Kidney glomerular epithelial cell (primary cell): ENCODE measurements around the gene PSORS1C1.
A peak's percentile ranks its signal among the peaks of the same experiment; 100 is the strongest.

Experiments used
- DNase-seq: peaks from one replicate; lab custom pipeline; 2025; lab: John Stamatoyannopoulos, UW

The PSORS1C1 gene

DNA sequence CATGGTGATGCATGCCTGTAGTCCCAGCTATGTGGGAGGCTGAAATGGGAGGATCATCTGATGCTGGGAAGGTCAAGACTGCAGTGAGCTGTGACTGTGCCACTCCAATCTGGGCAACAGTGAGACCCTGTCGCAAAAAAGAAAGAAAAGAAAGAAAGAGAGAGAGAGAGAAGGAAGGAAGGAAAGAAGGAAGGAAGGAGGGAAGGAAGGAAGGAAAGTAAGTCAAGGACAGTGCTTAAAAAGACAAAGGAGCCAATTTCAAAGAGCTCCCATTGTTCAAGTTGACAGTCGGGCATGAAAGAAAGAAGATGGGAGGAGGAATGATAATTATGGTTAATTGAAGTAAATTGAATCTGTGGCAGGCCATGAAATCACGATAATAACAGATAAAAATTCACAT lies 18.4 kb upstream of the PSORS1C1 start:
- no peak for DNase-seq

DNA sequence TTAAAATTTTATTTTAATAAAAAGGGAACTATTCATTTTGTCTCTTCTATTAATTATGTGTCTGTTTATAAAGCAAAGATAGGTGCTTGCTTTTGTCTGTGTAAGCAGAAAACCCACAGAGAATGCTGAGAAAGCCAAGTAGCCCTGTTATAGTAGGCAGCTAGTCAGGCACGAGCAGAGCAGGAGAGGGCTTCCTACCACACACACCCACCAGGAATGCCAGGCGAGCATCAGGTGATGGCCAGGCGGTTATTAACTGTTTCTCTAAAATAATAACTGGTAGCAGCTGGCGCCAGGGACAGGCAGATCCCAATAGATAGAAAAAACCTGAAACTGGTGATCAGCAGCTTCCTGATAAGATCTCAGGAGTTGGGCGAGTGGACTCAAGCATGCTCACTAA lies 17.9 kb upstream of the PSORS1C1 start:
- DNase-seq: no peak

DNA sequence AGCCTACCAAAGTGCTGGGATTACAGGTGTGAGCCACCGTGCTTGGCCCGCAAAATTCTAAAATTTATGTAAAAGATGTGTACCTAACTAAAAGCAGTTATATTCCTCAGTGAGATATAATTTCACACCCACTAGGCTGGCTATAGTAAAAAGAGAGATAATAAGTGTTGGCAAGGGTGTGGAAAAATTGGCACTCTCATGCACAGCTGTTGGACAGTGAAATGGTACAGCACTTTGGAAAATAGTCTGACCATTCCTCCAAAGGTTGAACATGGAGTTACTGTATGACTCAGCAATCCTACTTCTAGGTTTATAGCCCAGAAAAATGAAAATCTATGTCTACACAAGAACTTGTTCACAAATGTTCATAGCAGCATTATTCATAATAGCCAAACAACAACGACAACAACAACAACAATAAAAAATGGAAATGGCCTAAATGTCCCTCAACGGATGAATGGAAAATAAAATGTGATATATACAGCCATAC lies 16.1 kb upstream of the PSORS1C1 start:
- DNase-seq: no peak

DNA sequence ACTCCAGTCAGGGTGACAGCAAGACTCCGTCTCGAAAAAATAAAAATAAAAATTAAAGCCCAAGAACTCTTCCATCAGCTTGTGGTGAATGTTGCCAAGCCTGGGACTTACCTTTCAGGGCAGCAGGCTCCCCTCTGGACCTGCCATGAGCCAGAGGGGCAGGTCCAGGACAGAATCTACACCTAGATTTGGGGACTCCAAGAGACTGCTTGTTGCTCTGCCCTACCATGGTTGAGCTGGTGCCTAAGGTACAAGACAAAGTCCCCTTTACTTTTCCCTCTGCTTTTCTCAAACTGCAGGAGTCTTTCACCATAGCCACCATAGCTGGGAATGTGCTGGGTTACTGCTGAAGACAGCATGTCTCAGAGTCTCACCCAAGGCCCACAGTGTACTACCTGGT lies 11.5 kb upstream of the PSORS1C1 start:
- DNase-seq: no peak

DNA sequence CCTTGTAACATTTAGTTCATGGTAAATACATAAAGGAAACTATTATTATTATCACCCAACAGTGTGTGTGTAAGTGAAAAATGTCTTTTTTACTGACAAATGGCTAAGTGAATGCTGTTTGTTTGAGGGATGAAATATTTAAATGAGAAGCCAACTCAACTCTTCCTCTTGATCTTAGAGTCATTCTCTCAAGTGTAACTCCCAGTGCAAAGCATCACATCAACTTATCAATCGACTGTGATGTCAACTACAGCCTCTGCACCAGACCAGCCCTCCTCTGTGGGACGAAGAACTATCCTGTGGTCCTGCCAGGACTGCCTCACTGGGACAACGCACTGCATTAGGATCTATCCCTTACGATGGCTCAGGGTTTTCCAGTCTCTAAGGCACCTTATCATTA lies 7.5 kb upstream of the PSORS1C1 start:
- no peak for DNase-seq

DNA sequence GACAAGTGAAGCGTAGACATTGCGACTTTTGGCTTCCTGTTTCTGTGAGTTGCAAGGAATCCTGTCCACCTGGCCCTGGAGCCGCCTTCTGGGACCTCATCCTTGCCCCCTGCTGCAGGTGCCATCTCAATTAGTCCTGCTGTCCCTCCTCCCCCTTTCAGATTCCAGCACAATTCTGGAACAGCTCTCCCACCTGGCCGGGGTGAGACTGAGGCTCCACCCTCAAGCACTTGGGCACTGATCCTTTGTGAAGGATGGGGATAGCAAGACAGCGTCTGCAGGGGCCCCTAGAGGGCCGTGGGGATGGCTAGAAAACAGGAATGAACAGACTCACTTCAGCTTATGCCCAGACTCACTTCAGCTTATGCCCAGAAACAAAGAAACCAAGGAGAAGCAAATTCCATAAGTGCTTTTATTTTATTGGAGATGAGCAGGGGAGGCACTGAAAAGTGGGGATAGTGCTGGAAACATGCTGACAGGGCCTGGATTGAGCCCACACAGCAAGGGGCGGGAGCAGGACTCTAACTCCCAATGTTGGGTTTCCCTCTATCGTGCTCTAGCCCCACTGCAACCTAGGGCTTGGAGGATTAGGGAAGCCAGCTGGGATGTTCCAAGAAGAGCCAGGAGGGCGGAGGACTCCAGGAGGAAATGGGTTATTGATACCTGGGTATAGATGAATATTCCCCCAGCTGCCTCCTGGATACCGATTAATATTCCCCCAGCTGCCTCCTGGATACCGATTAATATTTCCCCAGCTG lies 3.6 kb upstream of the PSORS1C1 start:
- DNase-seq: no peak

DNA sequence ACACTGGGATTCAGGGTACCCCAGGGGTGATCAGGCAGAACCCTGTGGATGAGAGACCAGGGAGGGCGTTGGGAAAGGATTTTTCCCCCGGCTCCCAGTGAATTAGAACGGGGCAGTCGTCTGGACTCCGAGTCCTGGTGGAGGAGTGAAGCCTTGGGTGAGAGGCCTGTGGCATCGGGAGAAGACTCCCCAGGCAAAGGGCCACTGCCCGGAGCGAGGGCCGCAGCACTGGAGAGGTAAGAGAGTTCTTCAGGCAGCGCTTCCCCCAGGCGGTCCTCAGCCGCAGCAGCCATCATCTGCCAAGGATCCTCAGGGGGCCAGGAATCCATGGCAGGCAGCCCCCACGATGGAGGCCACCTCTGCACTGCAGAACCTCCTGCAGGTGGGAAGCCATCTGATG lies 2.9 kb upstream of the PSORS1C1 start:
- DNase-seq: no peak

DNA sequence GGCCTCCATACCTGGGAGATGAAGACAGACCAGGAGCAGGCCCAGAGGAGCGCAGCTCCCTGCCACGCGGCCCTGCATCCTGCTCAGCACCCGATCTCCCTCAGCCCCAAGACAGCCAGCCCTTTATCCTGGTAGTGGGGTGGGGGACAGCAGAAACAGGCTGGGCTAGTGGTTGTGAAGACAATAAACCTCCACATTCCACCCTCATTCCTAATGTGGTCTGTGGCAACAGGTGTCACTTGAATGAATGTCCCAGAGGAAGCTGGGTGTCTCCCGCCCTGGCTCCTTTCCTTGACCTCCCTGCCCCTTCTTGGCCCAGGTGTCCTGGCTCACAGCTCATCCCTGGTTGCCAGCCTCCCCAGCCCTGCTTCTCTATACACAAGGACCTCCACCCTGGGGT lies 2.1 kb upstream of the PSORS1C1 start, which contains the start of gene C6orf15:
Gene C6orf15, minus strand, starts transcription at position 98 of the 400 bp plus-strand sequence. Its CDS starts 20 bp downstream, at position 78.
- DNase-seq: no peak

DNA sequence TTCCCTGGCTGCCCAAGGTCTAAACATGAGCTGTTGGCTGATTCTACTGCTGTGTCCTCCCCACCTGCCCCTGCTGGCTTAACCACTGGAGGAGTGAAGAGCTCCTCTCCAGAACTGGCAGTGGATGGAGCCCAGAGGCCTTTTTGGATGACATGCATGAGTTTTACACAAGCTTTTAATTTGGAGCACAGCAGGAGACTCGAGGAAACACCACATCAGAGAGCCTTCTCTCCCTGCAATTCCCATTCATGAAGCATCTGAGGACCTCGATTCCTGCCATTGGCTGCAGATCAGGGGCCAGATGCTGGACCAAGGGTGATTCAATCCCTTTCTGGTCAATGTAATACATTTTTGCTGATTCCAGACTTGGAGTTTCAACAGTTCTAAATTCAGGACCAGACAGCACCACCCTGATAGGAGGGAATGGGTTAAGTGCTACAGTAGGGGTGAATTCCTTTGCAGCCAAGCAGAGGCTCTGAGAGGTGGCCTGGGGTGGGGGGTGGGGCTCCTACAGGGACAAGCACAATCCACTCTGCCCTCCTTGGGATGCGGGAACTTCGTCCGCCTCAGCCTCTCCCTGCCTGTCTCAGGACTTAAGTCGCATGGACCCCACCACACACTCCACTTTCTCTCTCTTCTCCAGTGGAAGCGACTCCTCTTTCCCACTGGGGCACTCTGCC lies 599 bp upstream of the PSORS1C1 start:
- DNase-seq: no peak

DNA sequence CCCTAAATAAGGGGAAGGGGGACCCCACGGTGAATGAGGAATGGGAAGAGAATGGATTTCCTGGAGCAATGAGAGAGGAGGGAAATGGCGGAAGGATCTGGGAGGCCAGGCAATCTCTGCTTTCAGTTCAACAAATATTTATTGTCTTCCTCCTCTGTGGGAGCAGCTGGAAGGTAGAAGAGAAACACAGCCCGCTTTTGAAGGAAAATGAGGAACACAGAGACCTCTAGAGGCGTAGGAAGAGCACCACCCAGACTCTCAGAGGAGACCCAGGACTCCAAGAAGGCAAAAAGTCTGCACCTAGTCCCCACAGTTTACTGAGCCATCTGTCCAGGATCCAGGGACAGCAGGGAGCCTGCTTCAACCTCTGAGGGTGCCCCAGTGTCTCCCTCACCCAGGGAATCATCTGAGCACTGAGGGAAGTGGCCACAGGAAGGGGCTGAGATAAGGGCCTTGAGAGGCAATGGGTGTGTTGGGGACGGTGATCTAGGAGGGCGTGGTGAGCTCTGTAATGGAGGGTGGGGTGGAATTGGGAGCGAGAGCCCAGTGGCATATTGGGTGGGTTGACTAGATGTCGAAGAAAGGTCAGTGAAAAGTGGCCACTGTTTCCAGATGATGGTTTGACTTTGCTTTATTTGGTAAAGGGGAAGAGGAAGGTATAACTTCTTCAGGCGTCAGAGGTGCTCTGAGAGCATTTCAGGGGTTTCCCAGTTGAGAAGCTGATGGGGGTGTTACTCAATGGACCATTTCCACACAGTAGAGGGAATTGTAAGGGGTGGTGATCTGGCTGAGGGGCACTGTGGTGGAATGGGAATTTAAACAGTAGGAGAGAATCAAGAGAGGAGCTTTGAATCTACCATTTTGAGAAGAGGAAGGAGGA lies 610 bp downstream of the PSORS1C1 start:
- peak; percentile 45 for DNase-seq

DNA sequence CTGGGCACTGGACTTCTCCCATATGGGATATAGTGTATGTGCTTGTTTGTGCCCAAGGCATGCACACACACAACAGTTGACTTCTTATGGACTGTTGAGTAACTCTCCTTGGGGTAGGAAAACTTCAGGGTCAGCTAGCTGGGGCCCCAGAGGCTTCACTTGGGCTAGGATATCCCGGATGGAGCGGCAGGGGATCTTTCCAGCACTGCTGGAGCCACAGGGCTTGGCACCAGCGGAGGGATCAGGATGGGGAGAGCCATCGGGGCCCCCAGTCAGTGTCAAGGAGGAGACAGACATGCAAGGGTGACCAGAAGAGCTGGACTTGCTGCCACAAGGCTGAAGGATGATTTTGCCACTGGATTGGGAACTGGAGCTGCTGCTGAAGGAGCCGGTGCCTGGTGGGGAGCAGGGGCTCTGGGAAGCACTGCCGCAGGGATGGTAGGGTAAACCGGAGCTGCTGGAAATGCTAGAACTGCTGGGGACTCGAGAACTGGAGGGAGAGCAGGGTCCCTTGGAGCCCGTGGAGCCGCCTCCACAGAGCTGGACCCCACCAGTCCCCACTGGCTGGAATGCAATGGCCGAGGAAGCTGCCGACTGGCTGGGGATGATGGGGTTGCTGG lies 1.5 kb downstream of the PSORS1C1 start:
- DNase-seq: no peak

DNA sequence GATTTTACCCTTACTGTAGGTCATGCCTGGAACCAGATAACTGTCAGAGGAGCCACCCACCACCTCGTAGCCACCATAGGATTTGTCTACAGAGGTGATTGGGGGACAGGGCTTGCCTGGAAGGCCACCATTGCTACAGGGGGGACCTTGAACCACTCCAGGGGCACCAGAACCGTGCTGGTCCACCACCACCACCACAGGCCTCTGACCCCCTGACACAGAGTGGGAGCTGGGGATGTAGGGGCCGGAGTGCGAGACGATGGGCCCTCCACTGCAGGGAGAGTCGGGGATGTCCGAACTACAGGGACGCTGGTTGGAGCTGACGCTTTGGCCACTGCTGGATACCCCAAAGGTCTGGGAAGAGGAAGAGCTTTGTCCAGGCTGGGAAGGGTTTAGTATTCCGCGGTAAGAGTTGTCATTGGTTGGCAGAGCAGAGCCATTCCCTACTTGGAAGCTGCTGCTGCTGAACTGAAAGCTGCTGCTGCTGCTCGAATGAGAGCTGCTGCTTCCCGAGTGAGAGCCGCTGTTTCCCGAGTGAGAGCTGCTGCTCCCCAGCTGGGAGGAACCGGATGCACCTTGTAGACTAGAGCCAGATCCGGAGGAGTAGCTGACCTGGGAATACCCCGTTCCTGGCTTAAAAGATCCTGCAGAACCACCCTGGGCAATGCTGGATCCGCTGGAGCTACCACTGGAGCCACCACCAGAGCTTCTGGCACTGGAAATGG lies 2.2 kb downstream of the PSORS1C1 start:
- DNase-seq: no peak

DNA sequence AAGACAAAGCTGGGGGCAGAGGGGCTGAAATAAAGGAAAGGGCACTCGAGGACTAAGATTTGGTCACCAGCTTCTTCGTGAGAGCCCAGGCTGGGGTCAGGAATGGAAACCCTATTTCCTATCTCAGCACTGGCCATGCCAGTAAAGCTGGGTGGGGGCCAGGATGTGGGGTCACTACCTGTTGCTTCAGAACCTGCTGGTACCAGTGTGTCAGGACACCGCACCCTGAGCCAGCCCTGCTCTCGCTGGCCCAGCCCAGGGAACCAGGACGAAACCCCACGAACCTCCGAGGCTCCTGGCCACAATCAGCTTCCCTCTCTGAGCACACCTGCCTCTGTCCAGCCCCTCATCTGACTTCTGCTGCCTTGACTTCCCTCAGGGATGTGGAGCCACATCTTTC lies 3.6 kb downstream of the PSORS1C1 start:
- no peak for DNase-seq

DNA sequence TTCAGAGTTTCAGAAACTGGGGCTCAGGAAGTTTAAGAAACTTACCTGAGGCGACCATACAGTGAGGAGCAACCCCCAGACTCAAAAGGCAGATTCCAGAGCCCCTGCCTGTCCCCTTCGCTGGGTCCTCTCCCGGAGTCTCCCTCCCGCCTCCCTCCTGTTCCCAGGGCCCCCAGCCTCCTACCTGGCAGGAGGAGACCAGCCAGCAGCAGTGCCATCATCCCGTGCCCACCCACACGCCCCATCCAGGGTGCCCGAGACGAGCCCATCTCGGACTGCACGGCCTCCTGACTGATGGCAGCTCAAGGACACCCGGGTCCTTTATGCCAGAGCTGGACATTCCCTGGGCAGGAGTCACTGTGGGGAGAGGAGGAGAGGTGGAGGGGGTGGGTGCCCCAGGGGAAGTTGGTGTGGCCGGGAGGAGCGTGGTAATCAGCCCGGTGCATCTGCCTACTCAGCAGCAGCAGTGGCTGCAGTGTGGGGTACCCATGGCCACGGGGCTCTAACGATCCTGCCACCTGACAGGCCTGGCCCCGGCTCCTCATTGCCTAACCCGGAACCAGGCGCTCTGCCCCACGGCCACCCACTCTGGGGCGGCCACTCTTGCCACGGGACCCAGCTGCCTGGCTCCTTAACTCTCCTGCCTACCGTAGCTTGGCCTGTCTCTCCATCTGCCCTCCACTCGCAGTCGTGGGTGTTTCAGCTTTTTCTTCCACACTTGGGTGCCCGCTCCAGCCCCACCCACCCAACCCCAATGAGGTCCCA lies 5.7 kb downstream of the PSORS1C1 start, which contains the start of gene CDSN:
Gene CDSN, minus strand, starts transcription at position 296 of the 765 bp plus-strand sequence. Its CDS starts 27 bp downstream, at position 269.
- DNase-seq: no peak

DNA sequence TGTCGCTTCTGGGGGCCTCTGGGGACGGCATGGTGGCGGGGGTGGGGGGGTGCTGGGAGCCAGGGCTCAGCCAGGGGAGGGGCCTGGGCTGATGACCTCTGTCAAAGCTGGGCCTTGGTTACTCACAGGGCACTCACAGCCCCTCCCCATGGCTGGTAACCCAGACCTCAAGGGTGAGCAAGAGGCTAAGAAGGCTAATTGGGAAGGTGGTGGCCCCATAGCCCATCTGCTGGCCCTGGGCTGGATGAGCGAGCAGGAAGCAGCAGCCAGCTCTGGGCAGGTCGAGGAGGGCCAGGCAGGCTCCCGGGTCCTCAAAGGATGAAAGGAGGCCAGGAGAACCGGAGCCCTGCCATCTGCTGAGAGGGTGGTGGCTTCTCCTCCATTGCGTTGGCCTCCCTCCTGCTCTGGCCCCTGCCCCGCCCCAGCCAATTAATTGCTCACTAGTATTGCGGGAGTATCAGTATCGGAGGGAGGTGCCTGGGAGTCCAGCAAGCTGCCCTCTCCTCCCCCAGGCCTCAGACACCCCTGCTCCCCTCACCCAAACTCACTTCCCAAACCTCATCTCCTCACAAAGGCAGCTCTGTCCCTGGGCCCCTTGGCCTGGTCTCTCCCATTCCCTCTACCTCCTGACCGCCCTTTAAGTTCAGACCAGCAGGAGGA lies 6.7 kb downstream of the PSORS1C1 start:
- DNase-seq: no peak

DNA sequence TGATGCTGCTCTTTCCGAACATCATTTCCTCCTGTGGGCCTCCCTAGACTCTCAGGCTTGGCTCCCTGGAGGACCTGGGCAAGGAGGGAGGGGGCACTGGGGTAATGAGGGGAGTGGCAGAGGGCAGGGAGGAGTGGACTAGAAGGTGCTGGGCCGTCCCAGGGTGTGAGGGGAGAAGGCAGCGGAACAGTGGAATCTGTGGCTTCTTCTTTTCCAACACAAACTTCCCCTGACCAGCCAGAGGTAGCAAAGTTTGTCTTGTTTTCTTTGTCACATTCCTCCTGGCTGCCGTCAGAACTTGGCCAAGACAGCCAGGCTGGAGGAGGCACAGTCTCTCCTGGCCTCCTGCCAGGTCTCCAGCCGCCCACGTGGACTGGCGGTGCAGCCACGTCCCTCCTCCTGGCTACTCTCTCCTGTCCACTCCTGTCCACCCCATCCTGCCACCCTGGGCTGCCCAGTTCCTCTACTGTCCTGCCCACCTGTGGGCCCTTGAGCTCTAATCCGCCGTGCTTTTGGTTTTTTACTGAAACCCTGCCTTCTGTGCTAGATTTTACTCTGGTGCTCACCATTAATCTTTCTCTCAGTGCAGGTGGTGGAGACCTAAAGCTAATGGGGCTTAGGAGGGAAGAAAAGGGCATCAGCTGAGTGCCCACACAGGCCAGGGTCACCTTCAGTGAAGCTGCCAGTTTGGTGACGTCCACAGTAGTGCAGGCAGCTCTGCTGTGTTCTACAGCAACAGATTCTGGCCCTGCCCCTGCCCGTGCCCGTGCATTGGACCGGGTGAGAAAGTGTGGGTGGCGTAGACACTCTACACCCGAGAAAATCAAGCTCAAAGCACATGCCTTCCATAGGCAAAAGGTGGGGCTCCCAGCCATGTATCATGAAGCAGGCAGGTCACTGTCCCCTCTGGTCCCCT lies 8.4 kb downstream of the PSORS1C1 start:
- peak; percentile 89 for DNase-seq

DNA sequence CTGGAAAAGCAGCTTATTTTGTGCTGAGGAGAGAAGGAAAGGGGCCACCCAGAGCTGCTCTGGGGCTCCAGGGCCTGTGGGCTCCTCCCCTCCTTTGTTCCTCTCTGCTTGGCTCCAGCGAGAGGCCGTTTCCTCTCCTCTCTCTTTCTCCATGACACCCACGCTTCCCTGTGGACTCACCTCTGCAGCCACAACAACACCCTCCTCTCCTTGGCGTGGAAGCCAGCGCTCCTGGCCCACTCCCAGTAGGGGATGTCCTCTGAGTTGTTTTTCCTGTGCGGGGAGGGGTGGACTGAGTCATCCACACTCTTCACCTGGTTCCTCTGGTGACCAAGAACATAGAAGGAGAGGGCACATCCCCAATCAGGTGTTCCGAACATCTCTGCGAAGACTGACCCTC lies 10.6 kb downstream of the PSORS1C1 start:
- peak; percentile 68 for DNase-seq

DNA sequence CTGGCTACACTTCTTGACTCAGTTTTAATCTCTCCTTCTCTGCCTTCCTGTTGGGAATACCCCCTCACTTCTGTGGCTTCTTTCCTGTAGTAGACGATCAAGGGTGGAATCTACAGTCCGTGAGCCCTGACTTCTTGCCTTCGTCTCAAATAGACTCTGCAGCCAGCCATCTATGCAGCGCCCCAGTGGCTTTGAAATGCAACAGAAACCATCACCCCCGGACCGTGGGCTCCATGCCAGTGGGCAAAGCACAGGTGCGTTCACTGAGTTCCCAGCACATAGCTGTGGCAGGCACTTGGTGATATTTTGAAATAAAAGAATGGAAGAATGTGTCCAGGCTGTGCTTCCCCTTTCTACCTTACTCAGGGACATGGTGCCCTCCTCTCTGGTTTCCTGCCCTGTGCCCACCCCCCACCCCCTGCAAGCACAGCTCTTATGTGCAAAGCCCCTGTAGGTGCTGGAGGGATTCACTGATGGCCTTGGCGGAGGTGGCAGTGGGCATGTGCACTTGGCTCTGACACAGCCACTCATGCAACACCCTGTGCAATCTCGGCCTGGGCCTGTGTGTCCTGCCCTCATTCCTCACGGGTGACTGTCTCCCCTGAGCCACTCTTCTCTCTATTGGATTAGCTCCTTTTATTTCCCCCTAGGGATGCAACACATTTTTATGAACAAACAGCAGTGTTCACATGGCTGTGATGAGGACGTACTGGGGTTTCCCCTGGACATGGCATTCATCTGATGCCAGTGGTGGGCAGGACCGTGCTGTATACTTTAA lies 11.2 kb downstream of the PSORS1C1 start:
- peak; percentile 24 for DNase-seq
